ENCODE results near the gene WDR74. TPM values are rescaled to one million over a fixed set of nuclear protein-coding genes. Genes with fewer than 3 reads are reported as not detected.
A peak's percentile ranks its signal among the peaks of the same experiment; 100 is the strongest.

The WDR74 gene
- total RNA-seq = 109 and 112 TPM in 2 replicates

DNA sequence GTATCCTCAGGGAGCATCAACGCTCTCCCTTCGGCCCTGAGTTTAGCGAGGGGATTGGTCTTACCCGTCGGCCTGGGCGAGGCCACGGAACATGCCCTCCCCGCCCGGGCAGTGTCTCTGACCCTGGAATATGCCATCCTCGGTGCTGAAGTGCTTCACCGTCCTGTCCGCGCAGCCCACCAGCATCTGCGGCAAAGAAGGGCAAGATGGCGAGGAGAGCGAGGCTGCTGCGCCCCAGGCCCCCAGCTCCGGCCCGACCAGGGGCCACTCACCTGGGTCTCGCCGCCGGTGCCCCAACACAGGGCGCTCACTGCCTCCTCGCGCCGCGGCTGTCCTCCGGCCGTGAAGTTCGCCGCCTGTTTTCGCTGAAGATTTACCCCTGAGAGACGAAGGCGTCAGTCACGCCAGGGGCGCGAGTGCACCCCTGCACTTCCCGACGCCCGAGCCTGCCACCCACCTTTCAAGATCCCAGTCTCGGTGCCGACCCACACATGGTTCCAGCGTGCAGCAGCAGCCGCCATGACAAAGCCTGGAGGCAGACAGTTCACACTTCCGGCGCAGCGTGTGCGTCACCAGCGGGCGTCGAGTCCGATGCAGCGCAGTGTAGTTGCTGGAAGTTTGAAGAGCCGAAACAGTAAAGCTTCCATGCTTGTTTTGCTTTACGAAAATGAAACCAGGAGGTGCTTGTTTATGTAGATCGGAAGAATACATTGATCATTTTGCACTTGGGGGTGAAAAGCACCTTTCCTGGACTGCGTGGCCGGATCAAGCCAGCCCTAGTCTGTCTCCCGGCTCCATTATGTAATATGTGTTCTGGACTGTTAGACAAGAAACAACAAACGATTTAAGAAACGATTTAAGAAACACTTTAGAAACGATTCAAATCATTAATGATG, at the start of gene WDR74:
TSS of gene WDR74 (minus strand) at position 541 of the 896 bp plus-strand sequence. CDS start at position 521, 20 bp downstream.
- Mint-ChIP-seq H3K4me1 (ENCODE audit: low read depth) (peaks cover 21% of the 10 kb centered on the region), H3K27me3 (ENCODE audit: low read depth) (no peaks in the 10 kb centered on the region), H3K4me3 (ENCODE audit: low read depth) (no peak within 1 kb of the TSS), H3K36me3 (ENCODE audit: low read depth) (peaks cover 35% of the 10 kb centered on the region), H3K9me3 (no peaks in the 10 kb centered on the region), H3K27ac (no peak within 1 kb of the TSS)
- intact Hi-C loops (cut with micrococcal nuclease) = loop anchor here (1.0 kb wide), 4 partner anchors 8 to 68 kb away; partner anchors contain the start of genes NXF1, TAF6L and TMEM179B
- peak; percentile 89 for DNase-seq (ENCODE audit: low spot score)

DNA sequence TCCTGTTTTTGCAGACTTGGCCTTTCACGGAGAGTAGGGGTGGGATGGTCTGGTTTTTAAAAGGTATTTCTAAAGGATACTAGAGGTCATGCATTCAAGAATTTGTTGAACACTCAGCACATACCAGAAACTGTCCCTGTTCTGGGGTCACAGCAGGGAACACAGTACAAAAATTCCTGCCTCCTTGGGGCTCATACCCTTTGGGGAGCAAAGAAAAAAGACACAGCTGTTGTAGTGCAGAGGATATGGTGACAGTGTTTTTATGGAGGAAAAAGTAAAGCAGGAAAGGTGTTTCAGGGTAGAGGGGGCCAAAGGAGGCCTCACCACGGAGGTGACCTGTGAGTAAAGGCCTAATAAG, 49.7 kb upstream of the WDR74 start:
- H3K27me3 Mint-ChIP-seq (ENCODE audit: low read depth) = no peaks in the 10 kb centered on the region
- intact Hi-C loops (cut with micrococcal nuclease) = no loop called here
- H3K4me1 Mint-ChIP-seq (ENCODE audit: low read depth) = peaks cover 25% of the 10 kb centered on the region
- no peaks in the 10 kb centered on the region for H3K9me3 Mint-ChIP-seq
- peaks cover 58% of the 10 kb centered on the region for H3K36me3 Mint-ChIP-seq (ENCODE audit: low read depth)
- H3K4me3 Mint-ChIP-seq (ENCODE audit: low read depth) = no peak overlapping the region
- no peak for DNase-seq (ENCODE audit: low spot score)
- peak overlapping the region; percentile 18 for H3K27ac Mint-ChIP-seq

DNA sequence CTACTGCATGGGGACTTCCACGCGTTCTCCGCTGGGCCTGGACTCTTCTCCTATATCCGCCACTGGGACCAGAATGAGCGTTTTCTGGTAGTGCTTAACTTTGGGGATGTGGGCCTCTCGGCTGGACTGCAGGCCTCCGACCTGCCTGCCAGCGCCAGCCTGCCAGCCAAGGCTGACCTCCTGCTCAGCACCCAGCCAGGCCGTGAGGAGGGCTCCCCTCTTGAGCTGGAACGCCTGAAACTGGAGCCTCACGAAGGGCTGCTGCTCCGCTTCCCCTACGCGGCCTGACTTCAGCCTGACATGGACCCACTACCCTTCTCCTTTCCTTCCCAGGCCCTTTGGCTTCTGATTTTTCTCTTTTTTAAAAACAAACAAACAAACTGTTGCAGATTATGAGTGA, 49.0 kb upstream of the WDR74 start:
- Mint-ChIP-seq H3K27ac (no peak overlapping the region), H3K4me1 (ENCODE audit: low read depth) (peaks cover 32% of the 10 kb centered on the region), H3K9me3 (no peaks in the 10 kb centered on the region), H3K36me3 (ENCODE audit: low read depth) (peaks cover 65% of the 10 kb centered on the region), H3K27me3 (ENCODE audit: low read depth) (no peaks in the 10 kb centered on the region), H3K4me3 (ENCODE audit: low read depth) (no peak overlapping the region)
- intact Hi-C loops (cut with micrococcal nuclease) = no loop called here
- no peak for DNase-seq (ENCODE audit: low spot score)

DNA sequence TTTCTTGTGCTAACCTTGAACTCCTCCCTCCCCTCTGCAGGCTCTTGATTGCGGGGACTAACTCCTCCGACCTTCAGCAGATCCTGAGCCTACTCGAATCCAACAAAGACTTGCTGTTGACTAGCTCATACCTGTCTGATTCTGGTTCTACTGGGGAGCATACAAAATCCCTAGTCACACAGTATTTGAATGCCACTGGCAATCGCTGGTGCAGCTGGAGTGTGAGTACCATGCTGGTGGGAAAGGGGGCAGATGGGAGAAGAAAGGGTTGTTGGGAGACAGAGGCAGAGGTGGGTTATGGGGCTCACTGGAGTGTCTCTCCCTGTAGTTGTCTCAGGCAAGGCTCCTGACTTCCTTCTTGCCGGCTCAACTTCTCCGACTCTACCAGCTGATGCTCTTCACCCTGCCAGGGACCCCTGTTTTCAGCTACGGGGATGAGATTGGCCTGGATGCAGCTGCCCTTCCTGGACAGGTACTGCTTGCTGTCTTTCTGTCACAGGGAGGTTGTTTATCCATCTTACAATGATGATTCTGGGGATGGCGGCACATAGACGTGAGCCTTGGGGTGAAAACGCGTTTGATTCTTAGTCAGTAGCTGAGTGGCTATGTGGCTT, 45.9 kb upstream of the WDR74 start:
- Mint-ChIP-seq H3K27me3 (ENCODE audit: low read depth) (no peaks in the 10 kb centered on the region), H3K36me3 (ENCODE audit: low read depth) (peaks cover 95% of the 10 kb centered on the region), H3K27ac (peak overlapping the region; percentile 49), H3K9me3 (no peaks in the 10 kb centered on the region), H3K4me3 (ENCODE audit: low read depth) (peak overlapping the region; percentile 58), H3K4me1 (ENCODE audit: low read depth) (peaks cover 42% of the 10 kb centered on the region)
- DNase-seq (ENCODE audit: low spot score) = no peak
- intact Hi-C loops (cut with micrococcal nuclease) = no loop called here

DNA sequence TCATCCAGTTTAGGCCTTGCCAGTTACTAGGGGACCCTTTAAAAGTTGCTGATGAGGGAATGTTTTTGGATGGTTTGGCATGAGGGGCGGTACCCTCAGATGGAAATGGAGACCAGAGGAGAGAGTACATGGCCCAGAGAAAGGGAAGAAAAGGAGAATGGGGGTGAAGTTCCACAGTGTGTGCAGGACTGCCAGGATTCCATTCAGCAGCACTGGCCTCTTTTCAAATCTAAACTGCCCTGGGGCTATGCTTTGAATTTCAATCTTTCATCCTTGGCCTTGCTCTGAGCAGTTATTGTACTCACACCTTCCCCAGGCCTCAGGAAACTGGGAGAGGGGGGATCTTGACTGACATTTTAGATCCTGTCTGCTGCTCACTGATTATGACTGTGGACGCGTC, 44.3 kb upstream of the WDR74 start:
- H3K36me3 Mint-ChIP-seq (ENCODE audit: low read depth) = peaks cover 82% of the 10 kb centered on the region
- H3K27ac Mint-ChIP-seq = peak overlapping the region; percentile 100
- no peaks in the 10 kb centered on the region for H3K27me3 Mint-ChIP-seq (ENCODE audit: low read depth)
- peaks cover 49% of the 10 kb centered on the region for H3K4me1 Mint-ChIP-seq (ENCODE audit: low read depth)
- peak overlapping the region; percentile 100 for H3K4me3 Mint-ChIP-seq (ENCODE audit: low read depth)
- intact Hi-C loops (cut with micrococcal nuclease) = no loop called here
- no peaks in the 10 kb centered on the region for H3K9me3 Mint-ChIP-seq
- no peak for DNase-seq (ENCODE audit: low spot score)

DNA sequence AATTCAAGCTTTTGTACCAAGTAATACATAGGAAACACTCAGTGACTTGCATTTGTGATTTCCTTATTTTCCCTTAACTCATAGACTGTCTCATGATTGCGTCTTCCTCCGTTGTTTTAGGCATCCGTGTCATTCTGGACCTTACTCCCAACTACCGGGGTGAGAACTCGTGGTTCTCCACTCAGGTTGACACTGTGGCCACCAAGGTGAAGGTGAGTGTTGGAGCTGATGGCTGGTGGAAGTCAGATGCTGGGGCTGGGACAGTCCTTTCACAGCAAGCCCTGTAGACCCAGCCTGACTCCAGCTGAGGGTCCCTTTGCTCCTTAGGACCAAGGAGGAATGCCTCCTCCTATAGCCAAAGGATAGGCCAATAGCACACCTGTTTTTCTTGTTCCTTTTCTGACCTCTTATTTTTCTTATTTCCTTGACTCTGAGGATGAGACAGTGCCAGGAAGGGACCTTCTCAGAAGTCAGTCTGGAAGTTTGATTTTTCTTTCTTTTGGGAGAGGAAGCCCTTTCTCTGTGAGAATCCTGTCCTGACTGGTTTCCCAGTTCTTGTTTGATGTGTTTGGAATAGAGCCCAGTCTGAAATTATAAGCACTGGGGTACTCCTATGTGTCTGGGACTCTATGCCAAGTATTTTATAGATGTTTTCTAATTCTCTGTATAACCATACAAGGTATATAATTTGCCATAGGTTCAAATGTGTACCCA, 43.6 kb upstream of the WDR74 start:
- H3K36me3 Mint-ChIP-seq (ENCODE audit: low read depth) = peaks cover 79% of the 10 kb centered on the region
- peak overlapping the region; percentile 100 for H3K27ac Mint-ChIP-seq
- no peak for DNase-seq (ENCODE audit: low spot score)
- peaks cover 49% of the 10 kb centered on the region for H3K4me1 Mint-ChIP-seq (ENCODE audit: low read depth)
- H3K27me3 Mint-ChIP-seq (ENCODE audit: low read depth) = no peaks in the 10 kb centered on the region
- peak overlapping the region; percentile 100 for H3K4me3 Mint-ChIP-seq (ENCODE audit: low read depth)
- intact Hi-C loops (cut with micrococcal nuclease) = no loop called here
- no peaks in the 10 kb centered on the region for H3K9me3 Mint-ChIP-seq

DNA sequence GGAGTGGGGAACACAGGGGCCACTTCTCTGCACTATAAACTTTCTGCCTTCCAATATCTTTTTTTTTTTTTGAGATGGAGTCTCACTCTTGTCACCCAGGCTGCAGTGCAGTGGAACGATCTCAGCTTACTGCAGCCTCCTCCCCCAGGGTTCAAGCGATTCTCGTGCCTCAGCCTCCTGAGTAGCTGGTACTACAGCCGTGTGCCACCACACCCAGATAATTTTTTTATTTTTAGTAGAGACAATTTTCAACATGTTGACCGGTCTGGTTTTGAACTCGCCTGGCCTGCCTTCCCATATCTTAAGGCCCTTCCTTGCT, 43.0 kb upstream of the WDR74 start:
- H3K27me3 Mint-ChIP-seq (ENCODE audit: low read depth) = no peaks in the 10 kb centered on the region
- H3K27ac Mint-ChIP-seq = peak overlapping the region; percentile 100
- peaks cover 78% of the 10 kb centered on the region for H3K36me3 Mint-ChIP-seq (ENCODE audit: low read depth)
- H3K4me3 Mint-ChIP-seq (ENCODE audit: low read depth) = peak overlapping the region; percentile 100
- H3K4me1 Mint-ChIP-seq (ENCODE audit: low read depth) = peaks cover 51% of the 10 kb centered on the region
- intact Hi-C loops (cut with micrococcal nuclease) = no loop called here
- DNase-seq (ENCODE audit: low spot score) = no peak
- no peaks in the 10 kb centered on the region for H3K9me3 Mint-ChIP-seq

DNA sequence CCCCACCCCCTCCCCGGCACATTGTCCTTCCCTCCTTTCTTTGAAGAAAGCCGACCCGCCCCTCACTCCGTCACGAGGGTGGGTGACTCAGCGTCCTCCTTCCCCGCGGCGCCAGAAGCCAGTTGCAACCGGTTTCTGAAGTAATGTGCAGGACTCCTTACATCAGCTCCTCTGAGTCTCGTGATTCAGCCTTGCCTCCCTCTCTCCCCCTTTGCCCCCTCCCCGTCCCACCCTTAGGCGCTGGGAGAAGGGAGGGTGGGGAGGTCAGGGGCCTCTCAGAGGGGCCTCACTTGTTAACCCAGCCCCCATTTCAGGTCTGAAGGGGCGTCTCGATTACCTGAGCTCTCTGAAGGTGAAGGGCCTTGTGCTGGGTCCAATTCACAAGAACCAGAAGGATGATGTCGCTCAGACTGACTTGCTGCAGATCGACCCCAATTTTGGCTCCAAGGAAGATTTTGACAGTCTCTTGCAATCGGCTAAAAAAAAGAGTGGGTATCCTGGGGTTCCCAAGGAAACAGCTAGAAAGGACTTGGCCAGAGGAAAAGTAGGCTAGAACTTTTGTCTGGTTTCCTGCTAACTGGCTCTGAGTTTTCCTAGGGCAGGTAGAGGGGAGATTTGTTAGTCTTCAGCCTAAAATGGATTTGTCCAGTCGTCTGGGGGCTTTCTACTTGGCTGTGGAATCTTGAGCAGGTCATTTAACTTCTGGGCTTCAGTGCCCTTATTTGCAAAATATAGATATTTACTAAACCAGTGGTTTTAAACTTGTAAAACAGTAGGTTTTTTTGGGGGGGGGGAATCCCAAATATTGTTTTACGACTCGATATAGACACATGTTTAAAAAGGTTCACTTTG, 42.4 kb upstream of the WDR74 start:
- DNase-seq (ENCODE audit: low spot score) = peak; percentile 92
- H3K4me1 Mint-ChIP-seq (ENCODE audit: low read depth) = peaks cover 55% of the 10 kb centered on the region
- no peaks in the 10 kb centered on the region for H3K27me3 Mint-ChIP-seq (ENCODE audit: low read depth)
- peaks cover 78% of the 10 kb centered on the region for H3K36me3 Mint-ChIP-seq (ENCODE audit: low read depth)
- peak overlapping the region; percentile 100 for H3K27ac Mint-ChIP-seq
- H3K9me3 Mint-ChIP-seq = no peaks in the 10 kb centered on the region
- intact Hi-C loops (cut with micrococcal nuclease) = loop anchor here (1.0 to 2.0 kb wide), 3 partner anchors 41 to 173 kb away; partner anchors contain the start of gene HNRNPUL2
- H3K4me3 Mint-ChIP-seq (ENCODE audit: low read depth) = peak overlapping the region; percentile 100

DNA sequence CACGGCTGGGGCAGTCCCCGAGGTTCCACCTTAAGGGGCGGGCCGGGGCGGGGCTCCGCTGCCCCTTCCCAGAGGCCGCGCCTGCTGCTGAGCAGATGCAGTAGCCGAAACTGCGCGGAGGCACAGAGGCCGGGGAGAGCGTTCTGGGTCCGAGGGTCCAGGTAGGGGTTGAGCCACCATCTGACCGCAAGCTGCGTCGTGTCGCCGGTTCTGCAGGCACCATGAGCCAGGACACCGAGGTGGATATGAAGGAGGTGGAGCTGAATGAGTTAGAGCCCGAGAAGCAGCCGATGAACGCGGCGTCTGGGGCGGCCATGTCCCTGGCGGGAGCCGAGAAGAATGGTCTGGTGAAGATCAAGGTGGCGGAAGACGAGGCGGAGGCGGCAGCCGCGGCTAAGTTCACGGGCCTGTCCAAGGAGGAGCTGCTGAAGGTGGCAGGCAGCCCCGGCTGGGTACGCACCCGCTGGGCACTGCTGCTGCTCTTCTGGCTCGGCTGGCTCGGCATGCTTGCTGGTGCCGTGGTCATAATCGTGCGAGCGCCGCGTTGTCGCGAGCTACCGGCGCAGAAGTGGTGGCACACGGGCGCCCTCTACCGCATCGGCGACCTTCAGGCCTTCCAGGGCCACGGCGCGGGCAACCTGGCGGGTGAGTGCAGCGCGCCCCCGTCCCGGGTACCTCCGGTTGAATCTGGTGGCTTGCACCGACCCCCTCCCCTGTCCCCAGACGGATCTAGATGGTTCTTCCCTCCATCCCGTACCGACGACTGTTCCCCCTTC, 41.6 kb upstream of the WDR74 start, which contains the start of gene SLC3A2:
TSS of gene SLC3A2 (plus strand) at position 94 of the 776 bp plus-strand sequence. CDS start at position 222, 128 bp downstream.
- H3K36me3 Mint-ChIP-seq (ENCODE audit: low read depth) = peaks cover 72% of the 10 kb centered on the region
- peak within 1 kb of the TSS; percentile 100 for H3K4me3 Mint-ChIP-seq (ENCODE audit: low read depth)
- DNase-seq (ENCODE audit: low spot score) = peak; percentile 85
- H3K9me3 Mint-ChIP-seq = no peaks in the 10 kb centered on the region
- H3K27me3 Mint-ChIP-seq (ENCODE audit: low read depth) = no peaks in the 10 kb centered on the region
- intact Hi-C loops (cut with micrococcal nuclease) = loop anchor here (1.0 to 2.0 kb wide), 5 partner anchors 25 to 172 kb away; partner anchors contain the start of genes HNRNPUL2 and TMEM179B
- H3K27ac Mint-ChIP-seq = peak within 1 kb of the TSS; percentile 100
- peaks cover 55% of the 10 kb centered on the region for H3K4me1 Mint-ChIP-seq (ENCODE audit: low read depth)

DNA sequence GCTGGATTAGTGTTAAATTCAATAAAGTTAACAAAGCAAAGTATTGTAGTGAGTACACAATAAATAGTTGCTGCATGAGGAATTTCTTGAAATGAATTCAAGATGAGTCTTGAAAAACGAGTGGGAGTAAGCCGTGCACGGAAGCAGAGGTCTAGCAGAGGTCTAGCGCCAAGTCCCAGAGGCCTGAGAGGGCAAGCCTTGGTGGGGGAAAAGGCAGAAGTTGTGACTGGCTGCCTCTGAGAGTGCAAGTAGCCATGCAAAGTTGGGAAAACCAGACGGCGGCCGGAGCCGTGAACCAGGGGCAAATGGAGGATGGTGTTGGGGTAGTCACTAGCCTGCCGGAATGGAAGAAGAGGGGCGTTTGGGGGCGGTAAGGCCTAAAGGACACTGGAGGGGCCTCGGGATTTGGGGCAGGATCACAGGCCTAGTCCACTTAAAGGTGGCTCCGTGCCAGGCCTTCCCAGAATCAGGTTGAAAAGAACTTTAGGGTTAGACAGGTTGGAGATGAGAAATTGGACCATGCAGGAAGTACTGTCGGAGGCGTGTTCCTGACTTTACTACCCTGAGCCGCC, 40.9 kb upstream of the WDR74 start:
- intact Hi-C loops (cut with micrococcal nuclease) = loop anchor here (1.0 to 2.0 kb wide), 3 partner anchors 24 to 154 kb away; partner anchors contain the start of genes HNRNPUL2 and TMEM179B
- Mint-ChIP-seq H3K9me3 (no peaks in the 10 kb centered on the region), H3K4me3 (ENCODE audit: low read depth) (peak overlapping the region; percentile 100), H3K27ac (peak overlapping the region; percentile 100), H3K36me3 (ENCODE audit: low read depth) (peaks cover 65% of the 10 kb centered on the region), H3K4me1 (ENCODE audit: low read depth) (peaks cover 50% of the 10 kb centered on the region), H3K27me3 (ENCODE audit: low read depth) (no peaks in the 10 kb centered on the region)
- DNase-seq (ENCODE audit: low spot score) = no peak

DNA sequence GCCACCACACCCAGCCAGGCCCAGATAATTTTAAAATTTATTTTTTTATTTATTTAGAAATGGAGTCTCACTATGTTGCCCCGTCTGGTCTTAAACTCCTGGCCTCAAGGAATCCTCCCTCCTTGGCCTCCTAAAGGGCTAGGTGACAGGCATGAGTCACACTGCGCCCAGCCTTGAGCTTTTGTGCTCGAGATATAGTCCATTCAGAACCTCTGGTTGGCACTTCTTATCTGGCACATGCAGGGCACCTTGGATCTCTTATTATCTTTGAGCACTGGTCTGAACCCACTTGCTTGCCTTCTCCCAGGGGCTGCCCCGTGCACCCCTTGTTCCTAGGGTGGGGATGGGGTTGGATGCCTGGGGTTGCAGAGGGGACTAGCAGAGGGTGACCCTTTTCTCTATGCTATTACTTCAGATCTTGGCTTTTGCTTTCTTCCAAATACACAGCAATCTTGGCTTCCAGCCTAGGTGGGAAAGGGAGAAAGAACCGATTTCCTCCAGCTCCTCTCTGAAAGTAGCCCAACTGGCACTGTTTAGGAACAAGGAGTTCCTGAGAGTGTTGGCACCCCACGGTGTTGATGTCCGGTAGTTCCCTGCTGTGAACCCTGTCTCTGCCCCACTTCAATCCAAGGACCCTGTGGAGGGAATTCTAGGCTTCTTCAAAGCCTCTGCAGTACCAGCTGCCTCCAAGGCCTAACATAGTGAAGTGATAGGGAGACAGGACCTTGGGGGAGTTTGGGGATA, 40.0 kb upstream of the WDR74 start:
- peaks cover 45% of the 10 kb centered on the region for H3K4me1 Mint-ChIP-seq (ENCODE audit: low read depth)
- DNase-seq (ENCODE audit: low spot score) = no peak
- peak overlapping the region; percentile 100 for H3K4me3 Mint-ChIP-seq (ENCODE audit: low read depth)
- H3K27me3 Mint-ChIP-seq (ENCODE audit: low read depth) = no peaks in the 10 kb centered on the region
- intact Hi-C loops (cut with micrococcal nuclease) = no loop called here
- H3K27ac Mint-ChIP-seq = peak overlapping the region; percentile 100
- H3K36me3 Mint-ChIP-seq (ENCODE audit: low read depth) = peaks cover 58% of the 10 kb centered on the region
- H3K9me3 Mint-ChIP-seq = no peaks in the 10 kb centered on the region
